Measurements from ENCODE around the gene CDC42BPA. TPM values are rescaled to one million over a fixed set of nuclear protein-coding genes. Genes with fewer than 3 reads are reported as not detected.
A peak's percentile ranks its signal among the peaks of the same experiment; 100 is the strongest.

The CDC42BPA gene
- total and polyA plus RNA-seq, 9 of the 15 experiments (the other 6 are each of a cell fraction or from before 2014, with no cell fraction given): 8.0 to 77.5 (median 52.1) TPM

GRCh38 chr1:227253065-227253464 is 65.2 kb downstream of the CDC42BPA start (continued):
- TF ChIP-seq MGA (IDR thresholded peaks at IDR 0.05) (no peak), ZBTB33 (CRISPR knock-in tag; IDR thresholded peaks at IDR 0.05) (peak; percentile 71; the same call in 1 of the 2 replicates), MBD2 (IDR thresholded peaks at IDR 0.05; ENCODE audit: borderline replicate concordance, low read depth) (no peak)
